ENCODE data around the gene ZC2HC1C. TPM values are rescaled to one million over a fixed set of nuclear protein-coding genes. Genes with fewer than 3 reads are reported as not detected.

The ZC2HC1C gene, protein sequence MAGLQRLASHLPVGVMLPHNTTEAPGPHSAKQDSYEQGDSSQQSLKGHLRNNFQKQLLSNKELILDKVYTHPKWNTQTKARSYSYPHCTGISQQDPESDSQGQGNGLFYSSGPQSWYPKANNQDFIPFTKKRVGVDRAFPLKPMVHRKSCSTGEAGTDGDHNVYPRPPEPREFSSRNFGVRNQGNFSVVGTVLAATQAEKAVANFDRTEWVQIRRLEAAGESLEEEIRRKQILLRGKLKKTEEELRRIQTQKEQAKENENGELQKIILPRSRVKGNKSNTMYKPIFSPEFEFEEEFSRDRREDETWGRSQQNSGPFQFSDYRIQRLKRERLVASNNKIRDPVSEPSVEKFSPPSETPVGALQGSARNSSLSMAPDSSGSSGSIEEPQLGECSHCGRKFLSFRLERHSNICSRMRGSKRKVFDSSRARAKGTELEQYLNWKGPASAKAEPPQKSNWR
- total RNA-seq: 4.5 TPM

DNA sequence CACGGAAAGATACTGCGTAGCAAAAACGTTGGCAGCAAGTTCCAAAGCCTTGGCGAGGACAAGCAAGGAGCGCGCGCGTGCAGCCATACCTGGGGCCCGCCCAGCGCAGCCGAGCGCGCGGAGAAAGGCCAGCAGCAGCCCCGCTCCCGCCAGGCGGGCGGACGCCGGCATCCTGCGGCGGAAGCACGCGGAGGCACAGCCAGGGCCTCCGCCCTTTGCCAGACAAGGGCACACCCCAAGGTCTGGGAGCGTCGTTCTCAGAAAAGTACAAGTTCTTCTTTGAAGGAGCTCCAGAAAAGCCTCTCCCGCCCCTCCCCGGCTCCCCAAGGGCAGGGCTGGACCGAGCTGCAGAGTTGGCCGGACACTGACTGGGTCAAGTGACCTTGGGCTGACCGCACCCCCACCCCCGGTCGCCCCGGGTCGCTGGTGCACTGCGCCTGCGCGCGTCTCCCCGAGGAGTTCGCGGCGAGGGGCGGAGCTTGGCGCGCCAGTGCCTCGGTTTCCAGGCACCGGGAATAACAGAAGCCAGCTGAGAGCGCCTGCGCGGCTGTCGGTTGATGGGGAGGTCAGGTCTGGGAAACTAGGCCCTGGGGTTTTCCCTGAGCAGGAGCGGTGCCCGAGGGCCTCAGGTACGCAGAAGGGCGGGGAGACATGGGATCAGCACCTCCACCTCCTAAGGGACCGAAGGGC is at the start of gene ZC2HC1C:
Gene ZC2HC1C (plus strand): TSS at position 521 of the 690 bp plus-strand sequence. CDS start 933 bp downstream, outside the sequence.

DNA sequence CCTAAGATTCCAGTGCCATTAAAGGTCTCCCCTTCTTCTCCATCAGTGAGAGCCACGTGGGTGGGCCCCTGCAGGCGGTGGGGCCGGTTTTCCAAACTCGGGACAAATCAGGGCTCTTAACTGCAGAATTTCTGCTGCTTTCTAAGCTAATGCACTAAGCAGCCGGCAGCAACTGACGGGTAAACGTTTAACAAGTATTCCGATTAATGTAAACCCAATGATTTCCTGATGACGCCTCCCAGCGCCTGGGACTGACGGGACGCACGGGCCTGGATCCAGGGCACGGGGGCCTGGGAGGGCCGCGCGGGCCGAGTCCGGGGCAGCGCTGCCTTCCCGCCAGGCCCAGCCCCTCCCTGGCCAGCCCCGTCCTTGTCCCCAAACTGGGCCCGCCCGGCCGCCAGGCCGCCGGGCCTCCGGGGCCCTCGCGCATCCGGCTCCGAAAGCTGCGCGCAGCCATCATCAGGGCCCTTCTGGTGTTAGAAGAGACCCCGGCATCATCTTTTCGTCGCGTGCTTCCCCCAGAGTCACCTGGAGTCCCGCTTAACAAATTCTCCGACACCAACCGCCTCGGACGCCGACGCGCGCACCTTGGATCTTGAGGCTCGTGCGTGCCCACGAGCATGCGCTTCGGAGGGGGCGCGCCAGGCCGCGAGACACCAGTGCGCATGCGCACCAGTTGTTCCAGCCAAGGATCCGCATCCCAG is 18.4 kb upstream of the ZC2HC1C start, which contains the start of gene MLH3:
Gene MLH3 (minus strand): TSS at position 616 of the 704 bp plus-strand sequence. CDS start 1,812 bp downstream, outside the sequence.

DNA sequence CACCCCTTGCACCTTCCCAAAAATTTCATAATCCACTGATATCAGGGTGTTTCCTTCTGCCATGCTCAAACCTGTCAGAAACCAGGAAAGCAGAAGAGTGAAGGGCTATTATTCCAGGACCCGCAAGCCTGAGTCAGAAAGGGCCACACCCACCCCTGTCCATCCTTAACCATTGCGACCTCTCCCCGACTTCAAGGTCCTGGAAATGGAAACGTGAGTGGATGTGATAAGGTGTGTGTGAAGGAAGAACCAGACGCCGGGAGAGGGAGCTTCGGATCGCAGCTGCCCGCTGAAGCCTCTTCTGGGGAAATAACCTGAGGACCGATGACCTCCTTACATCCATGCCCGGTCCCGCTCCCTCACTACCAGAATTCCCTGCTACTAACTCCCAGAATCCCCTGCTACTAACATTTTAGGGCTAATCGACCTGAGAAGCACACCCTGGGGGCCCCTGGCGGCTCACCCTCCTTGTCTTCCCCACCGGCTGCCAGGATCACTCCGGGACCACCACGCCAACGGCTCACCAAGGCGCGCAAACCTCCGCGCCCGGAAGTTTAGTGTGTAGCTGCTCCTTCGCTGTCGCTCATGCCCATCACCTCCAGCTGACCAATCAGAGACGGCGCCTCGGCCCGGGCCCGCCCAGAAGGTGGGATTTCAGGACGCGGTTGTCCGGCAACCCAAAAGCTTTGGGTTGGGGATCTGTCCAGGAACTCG is 5.8 kb upstream of the ZC2HC1C start, which contains the start of gene ACYP1:
Gene ACYP1 (minus strand): TSS at position 534 of the 714 bp plus-strand sequence. CDS start 471 bp downstream, at position 63.

DNA sequence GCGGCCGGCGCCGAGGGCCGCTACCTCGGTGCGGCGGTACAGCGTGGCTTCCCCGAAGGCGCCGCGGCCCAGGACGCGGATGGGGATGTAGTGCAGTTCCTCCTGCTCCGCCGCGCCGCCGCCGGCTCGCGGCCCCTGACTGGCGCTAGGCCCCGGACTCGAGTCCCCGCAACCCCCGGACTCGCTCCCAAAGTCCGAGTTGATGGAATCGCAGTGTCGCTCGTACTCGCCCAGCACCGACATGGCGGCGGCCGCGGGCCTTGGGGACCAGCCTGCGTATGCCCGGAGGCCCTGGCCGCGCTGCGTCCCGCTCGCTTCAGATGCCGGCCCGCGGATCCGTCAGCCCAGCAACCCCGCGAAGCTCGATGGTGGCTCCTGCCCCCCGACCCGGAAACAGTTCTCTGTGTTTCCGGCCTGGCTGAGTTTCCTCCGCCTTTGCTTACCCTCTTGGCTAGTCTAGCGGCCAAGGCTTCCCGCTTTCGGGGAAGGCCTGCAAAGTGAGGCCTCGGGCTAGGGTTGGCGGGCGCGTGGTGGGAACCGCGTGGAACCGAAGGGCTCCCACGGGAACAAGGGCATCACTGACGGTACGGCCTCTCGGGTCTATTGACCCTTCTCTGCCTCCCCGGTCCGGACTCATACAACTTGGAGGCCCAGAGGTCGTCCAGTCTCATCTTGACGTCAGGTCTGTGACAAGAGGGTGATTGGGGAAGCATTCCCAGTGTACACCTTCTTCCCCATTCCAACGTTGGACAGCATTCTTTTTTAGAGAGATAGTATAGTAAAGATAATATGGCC is 57.4 kb downstream of the ZC2HC1C start, which contains the start of gene NEK9:
Gene NEK9 (minus strand): TSS at position 370 of the 795 bp plus-strand sequence. CDS start 127 bp downstream, at position 243.

Small RNA genes within 50 kb of the gene (small RNA-seq; reads per million reads assigned to genes)
- gene HIF1AP1 (ENCODE audit: low replicate concordance) (not detected), gene RNU6-689P (ENCODE audit: low replicate concordance) (not detected)

Other genes with a start within 250 kb of the ZC2HC1C start
- gene PROX2, start 193.5 kb upstream of the ZC2HC1C start, total RNA-seq: not detected
- gene DLST, start 187.7 kb upstream of the ZC2HC1C start, total RNA-seq: 72.3 TPM
- 2.1 TPM for gene RPS6KL1, start 146.4 kb upstream of the ZC2HC1C start, total RNA-seq
- gene PGF, start 114.0 kb upstream of the ZC2HC1C start, total RNA-seq: 9.6 TPM
- 39.3 TPM for gene EIF2B2, start 66.7 kb upstream of the ZC2HC1C start, total RNA-seq
- gene MLH3, start 18.2 kb upstream of the ZC2HC1C start, total RNA-seq: 42.4 TPM
- gene ACYP1, start 5.6 kb upstream of the ZC2HC1C start, total RNA-seq: 13.8 TPM
- gene NEK9, start 57.4 kb downstream of the ZC2HC1C start, total RNA-seq: 110 TPM
- 297 TPM for gene TMED10, start 107.0 kb downstream of the ZC2HC1C start, total RNA-seq
- 197 TPM for gene FOS, start 209.2 kb downstream of the ZC2HC1C start, total RNA-seq